Ovary (tissue), 3 donors: Measurements from ENCODE around the gene VPREB1.
"Not testable (repeated sequence)": the region's sequence is repeated elsewhere in the genome, so short reads cannot be mapped to it uniquely, and the experiment has no call there.

Experiments
- CTCF ChIP-seq, 3 donors: fragments of 450-650 bp in 2 of 3; fragments of 200-600 bp in 1 of 3; IDR thresholded peaks; one replicate each; pipeline versions ENCODE4 v1.5.1 to v1.8.0; 2016 to 2022; ENCODE audit warnings: antibody characterized with exemption in 3 of 3, mild to moderate bottlenecking in 1 of 3
- POLR2A ChIP-seq: fragments of 450-650 bp; IDR thresholded peaks from one replicate; pipeline ENCODE4 v1.6.1; 2017; ENCODE audit warnings: antibody characterized with exemption, mild to moderate bottlenecking, moderate library complexity
- donor health status: DM: no; HTN: no; CAD: no.

GRCh38 chr22:22209080-22209640 is 35.4 kb upstream of the VPREB1 start:
- TF ChIP-seq POLR2A; CTCF (IDR thresholded peaks at IDR 0.05): not testable (repeated sequence)
